H1 (cell line): ENCODE measurements around the gene IFT80. TPM values are rescaled to one million over a fixed set of nuclear protein-coding genes. Genes with fewer than 3 reads are reported as not detected.

ENCODE experiments used
- CTCF ChIA-PET: fragments of 300-600 bp; sonication (Branson Sonifier 250); formaldehyde crosslinking; loops from one replicate; lab custom pipeline; 2021; ENCODE audit not compliant: partially characterized antibody; lab: Charles Lee
- POLR2A ChIA-PET: fragments of 300-600 bp; sonication (Branson Sonifier 250); formaldehyde crosslinking; loops from one replicate; lab custom pipeline; 2021; ENCODE audit warnings: inconsistent platforms; ENCODE audit not compliant: partially characterized antibody; lab: Charles Lee
- DNase-seq, 2 experiments: peaks; one replicate each; pipeline versions ENCODE4 v3.0.0 to v3.0.0-alpha.2; 2010 to 2022; ENCODE audit warnings: low spot score in 2 of 2, low read depth in 1 of 2, mixed read lengths in 1 of 2
- FAIRE-seq: peaks from 2 replicates; lab custom pipeline; 2011; peaks lifted over from hg19 to GRCh38; lab: Jason Lieb, UNC
- H2AFZ ChIP-seq: 2 replicates; pipeline ENCODE4 v1.8.1; 2012; ENCODE audit warnings: low read length, inconsistent platforms
- H2AK5ac ChIP-seq: 2 replicates; pipeline ENCODE4 v1.6.1; 2013; ENCODE audit warnings: low read depth, low read length
- H2BK120ac ChIP-seq: replicated peaks from 2 replicates; pipeline ENCODE3; 2013; ENCODE audit warnings: low read depth, low read length, inconsistent platforms
- H2BK12ac ChIP-seq: 2 replicates; pipeline ENCODE4 v1.6.1; 2013; ENCODE audit warnings: low read depth, low read length
- H2BK15ac ChIP-seq: 2 replicates; pipeline ENCODE4 v1.6.1; 2013; ENCODE audit warnings: low read length
- H2BK20ac ChIP-seq: 2 replicates; pipeline ENCODE4 v1.6.1; 2013; ENCODE audit warnings: low read length
- H2BK5ac ChIP-seq: 2 replicates; pipeline ENCODE4 v1.6.1; 2013; ENCODE audit warnings: low read depth, low read length
- H3K14ac ChIP-seq: 2 replicates; pipeline ENCODE4 v1.6.1; 2013; ENCODE audit warnings: inconsistent platforms; ENCODE audit not compliant: insufficient read length
- H3K18ac ChIP-seq: 2 replicates; pipeline ENCODE4 v1.6.1; 2013; ENCODE audit warnings: low read length; ENCODE audit errors: extremely low read depth
- H3K23ac ChIP-seq: 2 replicates; pipeline ENCODE4 v1.6.1; 2013; ENCODE audit warnings: inconsistent platforms; ENCODE audit not compliant: insufficient read length
- H3K23me2 ChIP-seq: 2 replicates; pipeline ENCODE4 v1.6.1; 2013; ENCODE audit warnings: low read depth, low read length
- H3K27ac ChIP-seq: 2 replicates; pipeline ENCODE4 v1.6.1; 2011; ENCODE audit warnings: low read depth, low read length, inconsistent platforms
- H3K27me3 ChIP-seq, 4 experiments: replicated peaks in 1 of 4; 1 replicate in 1 of 4; 2 replicates in 3 of 4; pipeline versions ENCODE4 v1.6.1 to v1.8.1; 2011 to 2013; ENCODE audit warnings: low read length in 3 of 4, mild to moderate bottlenecking in 3 of 4, inconsistent platforms in 2 of 4, mixed read lengths in 2 of 4, moderate library complexity in 1 of 4; ENCODE audit not compliant: control insufficient read depth in 3 of 4, insufficient read depth in 3 of 4; ENCODE audit errors: extremely low read depth in 1 of 4
- H3K36me3 ChIP-seq, 4 experiments: 2 replicates each; pipeline versions ENCODE4 v1.6.1 to v1.8.1; 2011 to 2013; ENCODE audit warnings: mild to moderate bottlenecking in 4 of 4, low read length in 3 of 4, moderate library complexity in 2 of 4, control low read depth in 1 of 4, inconsistent platforms in 1 of 4; ENCODE audit not compliant: insufficient read depth in 4 of 4, control insufficient read depth in 2 of 4
- H3K4ac ChIP-seq: replicated peaks from 2 replicates; pipeline ENCODE3; 2013; ENCODE audit warnings: low read length, low read depth, mixed read lengths, inconsistent platforms; ENCODE audit not compliant: insufficient read length
- H3K4me1 ChIP-seq, 4 experiments: replicated peaks in 1 of 4; 1 replicate in 1 of 4; 2 replicates in 3 of 4; pipeline versions ENCODE4 v1.6.1 to v1.8.1; 2011 to 2013; ENCODE audit warnings: low read length in 3 of 4, inconsistent platforms in 2 of 4, mixed read lengths in 1 of 4; ENCODE audit not compliant: insufficient read depth in 4 of 4, control insufficient read depth in 3 of 4
- H3K4me2 ChIP-seq, 2 experiments: 2 replicates each; pipeline versions ENCODE4 v1.6.1 to v1.8.1; 2011 to 2013; ENCODE audit warnings: low read depth in 2 of 2, low read length in 2 of 2, control low read depth in 1 of 2, inconsistent platforms in 1 of 2, mild to moderate bottlenecking in 1 of 2; ENCODE audit not compliant: insufficient read depth in 1 of 2
- H3K4me3 ChIP-seq, 4 experiments: fragments of 200-600, 300-600 bp in 1 of 4; sonication (generic), shearing (Covaris generic), sonication (Bioruptor Twin) in 1 of 4; 2 replicates each; pipeline versions ENCODE4 v1.5.1 to v1.8.1; 2011 to 2016; ENCODE audit warnings: low read length in 4 of 4, low read depth in 3 of 4, control low read depth in 2 of 4, inconsistent platforms in 2 of 4, mild to moderate bottlenecking in 2 of 4, mixed read lengths in 1 of 4, moderate library complexity in 1 of 4; ENCODE audit not compliant: insufficient read depth in 2 of 4; ENCODE audit errors: extremely low read depth in 1 of 4
- H3K56ac ChIP-seq: replicated peaks from 2 replicates; pipeline ENCODE3; 2013; ENCODE audit warnings: low read depth, mild to moderate bottlenecking, mixed read lengths, low read length, inconsistent platforms; ENCODE audit not compliant: insufficient read length
- H3K79me1 ChIP-seq: 2 replicates; pipeline ENCODE4 v1.6.1; 2013; ENCODE audit warnings: low read depth, low read length, control low read depth
- H3K79me2 ChIP-seq, 2 experiments: 2 replicates each; pipeline versions ENCODE4 v1.6.1 to v1.8.1; 2012 to 2013; ENCODE audit warnings: low read length in 2 of 2, mild to moderate bottlenecking in 2 of 2, inconsistent platforms in 1 of 2; ENCODE audit not compliant: insufficient read depth in 2 of 2, control insufficient read depth in 1 of 2
- H3K9ac ChIP-seq, 4 experiments: replicated peaks in 1 of 4; 1 replicate in 1 of 4; 2 replicates in 3 of 4; pipeline versions ENCODE4 v1.6.1 to v1.8.1; 2011 to 2013; ENCODE audit warnings: low read depth in 3 of 4, low read length in 3 of 4, control low read depth in 2 of 4, mild to moderate bottlenecking in 2 of 4, moderate library complexity in 2 of 4, inconsistent platforms in 1 of 4; ENCODE audit errors: extremely low read depth in 1 of 4
- H3K9me3 ChIP-seq, 2 experiments: 2 replicates each; pipeline versions ENCODE4 v1.6.1 to v1.8.1; 2012 to 2013; ENCODE audit warnings: mild to moderate bottlenecking in 2 of 2, moderate library complexity in 2 of 2, control low read depth in 1 of 2, inconsistent platforms in 1 of 2, low read depth in 1 of 2, low read length in 1 of 2, mixed read lengths in 1 of 2; ENCODE audit not compliant: insufficient read depth in 2 of 2
- H4K20me1 ChIP-seq, 2 experiments: replicated peaks in 1 of 2; 2 replicates each; pipeline versions ENCODE3 to v1.8.1; 2011 to 2013; ENCODE audit warnings: inconsistent platforms in 2 of 2, low read length in 2 of 2, mild to moderate bottlenecking in 1 of 2; ENCODE audit not compliant: insufficient read depth in 2 of 2, control insufficient read depth in 1 of 2
- H4K5ac ChIP-seq: 2 replicates; pipeline ENCODE4 v1.6.1; 2013; ENCODE audit warnings: low read length, low read depth, mixed read lengths, inconsistent platforms; ENCODE audit not compliant: insufficient read length
- H4K8ac ChIP-seq: 2 replicates; pipeline ENCODE4 v1.8.0; 2013; ENCODE audit warnings: mild to moderate bottlenecking, moderate library complexity, low read length, inconsistent platforms; ENCODE audit not compliant: insufficient read depth; ENCODE audit errors: extremely low read depth
- H4K91ac ChIP-seq: replicated peaks from 2 replicates; pipeline ENCODE3; 2013; ENCODE audit warnings: low read length, mixed read lengths, inconsistent platforms; ENCODE audit not compliant: insufficient read length
- JUN ChIP-seq: IDR thresholded peaks from 2 replicates; pipeline ENCODE4 v1.6.1; 2011; ENCODE audit warnings: low read depth, mild to moderate bottlenecking, improper control_type of control experiment, low read length
- TAF1 ChIP-seq: IDR thresholded peaks from 2 replicates; pipeline ENCODE4 v1.6.1; 2011; ENCODE audit warnings: mild to moderate bottlenecking, low read depth, low read length
- TCF12 ChIP-seq: IDR thresholded peaks from 2 replicates; pipeline ENCODE4 v1.6.1; 2011; ENCODE audit warnings: low read depth, mild to moderate bottlenecking, low read length
- YY1 ChIP-seq: IDR thresholded peaks from 2 replicates; pipeline ENCODE4 v1.6.1; 2011; ENCODE audit warnings: low read depth, mild to moderate bottlenecking, low read length
- WGBS, 2 experiments: shearing (Covaris generic) in 1 of 2; methylation state at CpG; one replicate each; pipeline versions ENCODE4 v1.1.6 to v1.1.7; 2013 to 2015; ENCODE audit warnings: low lambda C conversion rate in 2 of 2, mixed read lengths in 2 of 2, inconsistent platforms in 1 of 2, low coverage in 1 of 2, missing lambda C conversion rate in 1 of 2; ENCODE audit not compliant: insufficient replicate concordance in 2 of 2, insufficient coverage in 1 of 2, insufficient read length in 1 of 2; ENCODE audit errors: extremely low coverage in 1 of 2, missing lambda C conversion rate in 1 of 2; 5-methylcytosine and 5-hydroxymethylcytosine counted together
- polyA plus RNA-seq, 7 experiments: library from polyadenylated mRNA; depleted of rRNA in 3 of 7; stranded (reverse) in 5 of 7; unstranded in 2 of 7; fragments of >200 nt in 5 of 7; fragments of 200-250 nt in 2 of 7; gene quantifications; 1 replicate in 5 of 7; 2 replicates in 1 of 7; 4 replicates in 1 of 7; pipeline versions ENCODE4 v1.2.1 to v1.2.3, GENCODE V29; 2011 to 2013; ENCODE audit warnings: missing spikeins in 2 of 7, mixed read lengths in 2 of 7
- total RNA-seq: library from RNA; stranded (reverse); fragmentation: NEBNext Ultra II Directional; extraction: Animal tissue kit (Norgen Biotek cat#: 25700); gene quantifications from 2 replicates; pipeline ENCODE4 v1.2.1, GENCODE V29; 2021

IFT80 gene
- total and polyA plus RNA-seq, 2 of the 8 experiments (the other 6 are each of a cell fraction or from before 2014, with no cell fraction given): 7.2 to 25.9 TPM

DNA sequence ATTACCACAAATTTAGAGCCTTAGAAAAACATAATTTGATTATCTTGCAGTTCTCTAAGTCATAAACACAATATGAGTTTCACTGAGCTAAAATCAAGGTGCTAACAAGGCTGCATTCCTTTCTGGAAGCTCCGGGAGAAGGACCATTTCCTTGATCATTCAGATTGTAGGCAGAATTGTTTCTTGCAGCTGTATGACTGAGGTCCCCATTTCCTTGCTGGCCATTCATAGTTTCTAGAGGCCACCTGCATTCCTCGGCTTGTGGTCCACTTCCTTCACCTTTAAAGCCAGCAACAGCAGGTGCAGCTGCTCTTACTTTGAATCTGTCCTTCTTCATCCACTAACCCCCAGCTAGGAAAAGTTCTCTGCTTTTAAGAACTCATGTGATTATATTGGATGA lies 58.7 kb downstream of the IFT80 start:
- Histone ChIP-seq H3K18ac (no peak overlapping the region), H4K5ac (no peak overlapping the region), H3K79me2 (no peaks in the 10 kb centered on the region), H3K9me3 (0 out of 4 replicates have a peak, but pooled peaks cover 0 to 3% of the 10 kb centered on the region in 2 experiments), H2BK120ac (no peak overlapping the region), H2AK5ac (no peak overlapping the region), H3K27ac (no peak overlapping the region), H3K23ac (no peak overlapping the region), H3K79me1 (no peaks in the 10 kb centered on the region), H3K4me3 (no peak overlapping the region), H2BK15ac (no peak overlapping the region), H2BK5ac (no peak overlapping the region), H3K36me3 (no peaks in the 10 kb centered on the region; a peak in 1 of 8 replicates), H4K20me1 (no peaks in the 10 kb centered on the region), H3K14ac (no peak overlapping the region), H4K91ac (no peak overlapping the region), H3K4ac (no peak overlapping the region), H3K27me3 (no peaks in the 10 kb centered on the region), H3K23me2 (no peaks in the 10 kb centered on the region), H3K4me1 (no peaks in the 10 kb centered on the region), H3K56ac (no peak overlapping the region), H2AFZ (no peak overlapping the region), H2BK20ac (no peak overlapping the region), H3K4me2 (no peak overlapping the region), H3K9ac (no peak overlapping the region), H2BK12ac (no peak overlapping the region), H4K8ac (no peak overlapping the region)
- 80% methylated on average over 2 of the region's 2 CpGs; no CpG with 5 or more reads in 1 of the 2 experiments for whole genome bisulfite sequencing, 2 experiments
- TF ChIP-seq TCF12 (0 out of 2 replicates have a peak, but pooled peaks have one; percentile 47), YY1 (no peak), JUN (no peak), TAF1 (no peak)
- peak; percentile 24 for FAIRE-seq
- no peak for DNase-seq
- ChIA-PET CTCF (interaction anchor here (0.9 to 1.2 kb wide), 2 partner anchors 10 to 207 kb away, joined by 3 to 4 read pairs; no protein-coding TSS in a partner anchor), POLR2A (interaction anchor here (0.6 kb wide), 1 partner anchor 60 kb away, joined by 3 read pairs; no protein-coding TSS in a partner anchor)
